Umbilical cord (tissue), 2 donors: ENCODE results near the gene BMPR2. TPM values are rescaled to one million over a fixed set of nuclear protein-coding genes. Genes with fewer than 3 reads are reported as not detected.
A peak's percentile ranks its signal among the peaks of the same experiment; 100 is the strongest.
"Not testable (repeated sequence)": the region's sequence is repeated elsewhere in the genome, so short reads cannot be mapped to it uniquely, and the experiment has no call there.

Experiments
- DNase-seq: peaks from one replicate; pipeline ENCODE4 v3.0.0-alpha.2; 2015; ENCODE audit warnings: low spot score
- total RNA-seq: library from RNA; depleted of rRNA; stranded (reverse); fragments of >200 nt; gene quantifications from one replicate; pipeline ENCODE4 v1.2.3, GENCODE V29; 2014; ENCODE audit warnings: low replicate concordance; ENCODE audit not compliant: insufficient read depth

Gene BMPR2
- total RNA-seq, 1 donor from 2014 or later, result 37.6 TPM

- peak; percentile 19 for DNase-seq
These were observed 2.7 kb downstream of the BMPR2 start for GRCh38 chr2:202378662-202379358.

- DNase-seq, result no peak
These were observed 6.6 kb downstream of the BMPR2 start for GRCh38 chr2:202382684-202383083.

- DNase-seq, result not testable (repeated sequence)
These were observed 10.4 kb downstream of the BMPR2 start for GRCh38 chr2:202386495-202386894.

- no peak for DNase-seq
These were observed 11.6 kb downstream of the BMPR2 start for GRCh38 chr2:202387608-202388342.

- no peak for DNase-seq
These were observed 24.8 kb downstream of the BMPR2 start for GRCh38 chr2:202400941-202401340.

GRCh38 chr2:202405798-202406197, 29.7 kb downstream of the BMPR2 start:
- no peak for DNase-seq

- no peak for DNase-seq
These were observed 30.4 kb downstream of the BMPR2 start for GRCh38 chr2:202406445-202406978.

- DNase-seq, result peak; percentile 5
These were observed 32.5 kb downstream of the BMPR2 start for GRCh38 chr2:202408546-202409140.

- no peak for DNase-seq
These were observed 34.0 kb downstream of the BMPR2 start for GRCh38 chr2:202410092-202410491.

- no peak for DNase-seq
These were observed 35.0 kb downstream of the BMPR2 start for GRCh38 chr2:202411097-202411496.

GRCh38 chr2:202418027-202418426, 41.9 kb downstream of the BMPR2 start:
- DNase-seq, result peak; percentile 74

- peak; percentile 24 for DNase-seq
These were observed 42.4 kb downstream of the BMPR2 start for GRCh38 chr2:202418511-202418910.

GRCh38 chr2:202423139-202423538, 47.0 kb downstream of the BMPR2 start:
- no peak for DNase-seq

GRCh38 chr2:202425036-202425435, 48.9 kb downstream of the BMPR2 start:
- no peak for DNase-seq

- DNase-seq, result no peak
These were observed 50.6 kb downstream of the BMPR2 start for GRCh38 chr2:202426751-202427150.

- peak; percentile 78 for DNase-seq
These were observed 53.2 kb downstream of the BMPR2 start for GRCh38 chr2:202429164-202429980.

GRCh38 chr2:202432776-202433175, 56.6 kb downstream of the BMPR2 start:
- DNase-seq, result no peak

- no peak for DNase-seq
These were observed 58.3 kb downstream of the BMPR2 start for GRCh38 chr2:202434472-202434871.

- peak; percentile 19 for DNase-seq
These were observed 60.5 kb downstream of the BMPR2 start for GRCh38 chr2:202436626-202437025.

GRCh38 chr2:202440117-202440516, 64.0 kb downstream of the BMPR2 start:
- not testable (repeated sequence) for DNase-seq

GRCh38 chr2:202442882-202443281, 66.8 kb downstream of the BMPR2 start:
- DNase-seq, result no peak

GRCh38 chr2:202444000-202444399, 67.9 kb downstream of the BMPR2 start:
- no peak for DNase-seq
